ENCODE data around the gene MPC2.
"Not testable (repeated sequence)": the region's sequence is repeated elsewhere in the genome, so short reads cannot be mapped to it uniquely, and the experiment has no call there.

The MPC2 gene

DNA sequence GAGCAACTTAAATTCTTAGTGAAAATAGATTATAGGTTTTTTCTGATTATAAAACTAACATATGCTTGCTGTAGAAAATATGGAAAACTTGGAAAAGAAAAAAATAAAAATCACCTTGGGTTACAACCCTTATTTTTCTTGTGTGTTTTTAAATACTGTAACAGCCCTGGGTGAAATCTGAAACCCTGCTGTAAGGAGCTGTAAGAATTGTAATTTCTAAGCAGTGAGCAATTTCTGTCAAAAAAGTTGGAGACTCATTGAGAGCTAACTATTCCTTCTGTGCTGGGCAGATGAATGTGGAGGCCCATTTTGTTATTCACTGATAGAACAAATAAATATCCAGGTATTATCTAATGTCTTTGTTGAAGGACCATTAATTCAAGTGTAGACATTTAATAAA lies 65.5 kb downstream of the MPC2 start:
- TF ChIP-seq, protein P1, sequence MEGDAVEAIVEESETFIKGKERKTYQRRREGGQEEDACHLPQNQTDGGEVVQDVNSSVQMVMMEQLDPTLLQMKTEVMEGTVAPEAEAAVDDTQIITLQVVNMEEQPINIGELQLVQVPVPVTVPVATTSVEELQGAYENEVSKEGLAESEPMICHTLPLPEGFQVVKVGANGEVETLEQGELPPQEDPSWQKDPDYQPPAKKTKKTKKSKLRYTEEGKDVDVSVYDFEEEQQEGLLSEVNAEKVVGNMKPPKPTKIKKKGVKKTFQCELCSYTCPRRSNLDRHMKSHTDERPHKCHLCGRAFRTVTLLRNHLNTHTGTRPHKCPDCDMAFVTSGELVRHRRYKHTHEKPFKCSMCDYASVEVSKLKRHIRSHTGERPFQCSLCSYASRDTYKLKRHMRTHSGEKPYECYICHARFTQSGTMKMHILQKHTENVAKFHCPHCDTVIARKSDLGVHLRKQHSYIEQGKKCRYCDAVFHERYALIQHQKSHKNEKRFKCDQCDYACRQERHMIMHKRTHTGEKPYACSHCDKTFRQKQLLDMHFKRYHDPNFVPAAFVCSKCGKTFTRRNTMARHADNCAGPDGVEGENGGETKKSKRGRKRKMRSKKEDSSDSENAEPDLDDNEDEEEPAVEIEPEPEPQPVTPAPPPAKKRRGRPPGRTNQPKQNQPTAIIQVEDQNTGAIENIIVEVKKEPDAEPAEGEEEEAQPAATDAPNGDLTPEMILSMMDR (conservative IDR thresholded peaks at IDR 0.05), result no peak
- TF ChIP-seq ZFX (IDR thresholded peaks at IDR 0.05), result no peak
- H3K27ac ChIP-seq, result no peak overlapping the region

DNA sequence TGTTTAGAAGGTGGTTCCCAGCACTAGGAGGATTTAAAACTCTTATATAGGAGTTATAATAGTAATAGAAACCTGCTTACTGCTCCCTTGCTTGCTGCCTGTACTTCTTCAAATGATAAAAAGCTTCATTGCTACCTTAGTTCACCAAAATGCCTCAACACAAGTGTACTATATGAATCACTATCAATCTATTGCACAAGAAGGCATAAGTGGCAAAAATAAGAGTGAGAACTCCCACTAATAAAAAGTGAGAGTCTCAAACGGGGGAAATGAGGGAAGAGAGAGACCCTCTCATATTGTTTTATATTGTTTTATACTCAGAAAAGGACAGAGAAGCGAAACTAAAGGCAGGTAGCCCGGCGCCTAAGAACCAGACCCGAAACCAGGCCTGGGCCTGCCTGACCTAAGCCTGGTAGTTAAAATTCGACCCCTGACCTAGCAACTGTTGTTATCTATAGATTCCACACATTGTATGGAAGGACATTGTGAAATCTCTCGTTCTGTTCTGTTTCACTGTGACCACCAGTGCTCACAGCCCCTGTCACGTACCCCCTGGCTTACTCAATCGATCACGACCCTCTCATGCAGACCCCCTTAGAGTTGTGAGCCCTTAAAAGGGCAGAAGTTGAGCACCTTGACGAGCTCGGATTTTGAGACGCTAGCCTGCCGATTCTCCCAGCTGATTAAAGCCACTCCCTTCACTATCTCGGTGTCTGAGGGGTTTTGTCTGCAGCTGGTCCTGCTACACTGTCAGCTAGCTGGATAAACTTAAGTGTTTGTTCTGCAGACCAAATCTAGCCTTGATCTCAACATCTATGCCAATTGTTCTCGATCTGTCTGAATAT lies 67.5 kb downstream of the MPC2 start:
- H3K27ac ChIP-seq, result not testable (repeated sequence)

DNA sequence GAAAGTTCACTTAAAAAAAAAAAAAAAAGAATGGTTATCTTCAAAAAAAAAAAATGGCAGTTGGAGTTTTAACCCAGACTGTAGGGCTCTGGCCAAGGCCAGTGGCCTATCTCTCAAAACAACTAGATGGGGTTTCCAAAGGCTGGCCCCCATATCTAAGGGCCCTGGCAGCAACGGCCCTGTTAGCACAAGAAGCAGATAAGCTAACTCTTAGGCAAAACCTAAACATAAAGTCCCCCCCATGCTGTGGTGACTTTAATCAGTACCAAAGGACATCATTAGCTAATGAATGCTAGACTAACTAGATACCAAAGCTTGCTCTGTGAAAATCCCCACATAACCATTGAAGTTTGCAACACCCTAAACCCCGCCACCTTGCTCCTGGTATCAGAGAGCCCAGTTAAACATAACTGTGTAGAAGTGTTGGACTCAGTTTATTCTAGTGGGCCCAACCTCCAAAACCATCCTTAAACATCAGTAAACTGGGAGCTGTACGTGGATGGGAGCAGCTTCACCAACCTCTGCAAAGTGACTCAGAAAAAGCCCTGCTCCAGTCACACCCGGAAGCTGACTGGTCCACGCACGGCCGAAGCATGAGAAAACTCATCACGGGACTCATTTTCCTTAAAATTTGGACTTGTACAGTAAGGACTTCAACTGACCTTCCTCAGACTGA lies 70.0 kb downstream of the MPC2 start:
- not testable (repeated sequence) for H3K27ac ChIP-seq

Data from C4-2B (cell line).